ENCODE measurements around the gene GRIK1. TPM values are rescaled to one million over a fixed set of nuclear protein-coding genes. Genes with fewer than 3 reads are reported as not detected.

Gene GRIK1
- total RNA-seq, 4 donors from 2014 or later, result not detected

- in situ Hi-C loops (cut with MboI; ENCODE audit: low pct_ligation_motif_present in 1 of 4, low pct_unique_long_range_greater_than_20kb in 1 of 4, low sequenced_read_pairs in 3 of 4) (no loop called here), intact Hi-C loops (cut with DNase I; ENCODE audit: low total_unique reads) (no loop called here)
- H3K27ac ChIP-seq, result no peak overlapping the region
- 54 to 72% methylated on average over 2 of the region's 2 CpGs for WGBS, 2 donors (ENCODE audit: low coverage in 1 of 2)
- H3K4me3 ChIP-seq, result no peak overlapping the region
- H3K4me1 ChIP-seq, result no peaks in the 10 kb centered on the region
- H3K36me3 ChIP-seq, result no peaks in the 10 kb centered on the region
- no peak for DNase-seq
- H3K9me3 ChIP-seq, result no peaks in the 10 kb centered on the region
- no peak for TF ChIP-seq CTCF (IDR thresholded peaks at IDR 0.05)
- TF ChIP-seq POLR2AphosphoS5 (IDR thresholded peaks at IDR 0.05), result no peak
- no peak for TF ChIP-seq POLR2A (IDR thresholded peaks at IDR 0.05)
- TF ChIP-seq EP300 (IDR thresholded peaks at IDR 0.05; ENCODE audit: low read depth), result no peak
- H3K27me3 ChIP-seq, result no peaks in the 10 kb centered on the region
Measured at GRCh38 chr21:29583424-29583924, 356.3 kb downstream of the GRIK1 start.

GRCh38 chr21:29582855-29583254 lies 356.9 kb downstream of the GRIK1 start:
- DNase-seq, result no peak
- no peak overlapping the region for H3K27ac ChIP-seq
- WGBS, 2 donors (ENCODE audit: low coverage in 1 of 2), result 60 to 90% methylated on average over 1 to 5 of the region's 5 CpGs

DNA sequence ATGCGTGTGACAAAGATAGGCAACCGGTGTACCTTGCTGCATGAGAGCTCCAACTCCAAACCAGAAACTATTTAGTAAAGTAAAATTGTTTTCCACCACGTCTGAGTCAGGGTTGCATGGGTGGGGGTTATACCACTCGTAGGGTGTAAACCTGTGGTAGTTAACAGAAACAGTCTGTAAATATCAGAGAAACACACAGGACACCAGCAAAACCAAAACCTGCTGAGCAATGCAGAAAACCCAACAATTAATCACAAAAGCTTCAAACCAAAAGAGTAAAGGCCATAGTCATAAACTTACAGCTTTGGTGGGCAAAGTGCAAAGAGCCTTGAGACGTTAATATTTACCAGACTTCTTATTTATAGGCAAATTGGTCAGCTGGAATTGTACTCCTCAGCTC lies 358.4 kb downstream of the GRIK1 start:
- Histone ChIP-seq H3K4me3 (no peak overlapping the region), H3K27me3 (no peaks in the 10 kb centered on the region), H3K4me1 (no peaks in the 10 kb centered on the region), H3K36me3 (no peaks in the 10 kb centered on the region), H3K9me3 (no peaks in the 10 kb centered on the region), H3K27ac (no peak overlapping the region)
- no peak for DNase-seq
- intact Hi-C loops (cut with DNase I; ENCODE audit: low total_unique reads), result no loop called here
- TF ChIP-seq POLR2A (IDR thresholded peaks at IDR 0.05) (no peak), POLR2AphosphoS5 (IDR thresholded peaks at IDR 0.05) (no peak), EP300 (IDR thresholded peaks at IDR 0.05; ENCODE audit: low read depth) (no peak), CTCF (IDR thresholded peaks at IDR 0.05) (no peak)
- in situ Hi-C loops (cut with MboI; ENCODE audit: low pct_ligation_motif_present in 1 of 4, low pct_unique_long_range_greater_than_20kb in 1 of 4, low sequenced_read_pairs in 3 of 4), result no loop called here
- WGBS, 2 donors (ENCODE audit: low coverage in 1 of 2), result 31 to 53% methylated on average over 1 to 5 of the region's 5 CpGs

More at GRCh38 chr21:29582855-29583254, 356.9 kb downstream of the GRIK1 start:
- no peaks in the 10 kb centered on the region for H3K36me3 ChIP-seq
- H3K4me1 ChIP-seq, result no peaks in the 10 kb centered on the region
- intact Hi-C loops (cut with DNase I; ENCODE audit: low total_unique reads) (no loop called here), in situ Hi-C loops (cut with MboI; ENCODE audit: low pct_ligation_motif_present in 1 of 4, low pct_unique_long_range_greater_than_20kb in 1 of 4, low sequenced_read_pairs in 3 of 4) (no loop called here)
- H3K9me3 ChIP-seq, result no peaks in the 10 kb centered on the region
- no peak for TF ChIP-seq POLR2AphosphoS5 (IDR thresholded peaks at IDR 0.05)
- no peak for TF ChIP-seq CTCF (IDR thresholded peaks at IDR 0.05)
- TF ChIP-seq EP300 (IDR thresholded peaks at IDR 0.05; ENCODE audit: low read depth), result no peak
- TF ChIP-seq POLR2A (IDR thresholded peaks at IDR 0.05), result no peak
- no peak overlapping the region for H3K4me3 ChIP-seq
- no peaks in the 10 kb centered on the region for H3K27me3 ChIP-seq

- no peak overlapping the region for H3K4me3 ChIP-seq
- intact Hi-C loops (cut with DNase I; ENCODE audit: low total_unique reads) (no loop called here), in situ Hi-C loops (cut with MboI; ENCODE audit: low pct_ligation_motif_present in 1 of 4, low pct_unique_long_range_greater_than_20kb in 1 of 4, low sequenced_read_pairs in 3 of 4) (no loop called here)
- no peaks in the 10 kb centered on the region for H3K36me3 ChIP-seq
- TF ChIP-seq POLR2A (IDR thresholded peaks at IDR 0.05), result no peak
- TF ChIP-seq POLR2AphosphoS5 (IDR thresholded peaks at IDR 0.05), result no peak
- no peak for TF ChIP-seq EP300 (IDR thresholded peaks at IDR 0.05; ENCODE audit: low read depth)
- TF ChIP-seq CTCF (IDR thresholded peaks at IDR 0.05), result no peak
- DNase-seq, result no peak
- H3K27me3 ChIP-seq, result no peaks in the 10 kb centered on the region
- WGBS, 2 donors (ENCODE audit: low coverage in 1 of 2), result 81 to 98% methylated on average over 4 to 5 of the region's 5 CpGs
- H3K27ac ChIP-seq, result no peak overlapping the region
- H3K4me1 ChIP-seq, result no peaks in the 10 kb centered on the region
- H3K9me3 ChIP-seq, result no peaks in the 10 kb centered on the region
Measured at GRCh38 chr21:29580732-29581285, 359.0 kb downstream of the GRIK1 start.
